GM21723 (cell line): ENCODE results near the gene TAF1L.
"Not testable (repeated sequence)": the region's sequence is repeated elsewhere in the genome, so short reads cannot be mapped to it uniquely, and the experiment has no call there.

Experiments used
- ATAC-seq: cut with Tn5 transposase; IDR thresholded peaks from one replicate; pipeline ENCODE4 v1.9.1; 2021; ENCODE audit warnings: mild to moderate bottlenecking, moderate library complexity; ENCODE audit not compliant: unreplicated experiment

TAF1L gene

GRCh38 chr9:32635362-32635761 lies at the start of gene TAF1L:
Gene TAF1L, minus strand, starts transcription at chr9:32635669. Its CDS starts 90 bp downstream, at chr9:32635579.
- ATAC-seq = no peak

- no peak for ATAC-seq
These were observed 46.3 kb upstream of the TAF1L start for GRCh38 chr9:32681751-32682150.

GRCh38 chr9:32677931-32678330 lies 42.5 kb upstream of the TAF1L start:
- ATAC-seq = no peak

GRCh38 chr9:32672469-32672868 lies 37.0 kb upstream of the TAF1L start:
- ATAC-seq = no peak

- ATAC-seq = no peak
These were observed 35.9 kb upstream of the TAF1L start for GRCh38 chr9:32671333-32671732.

- ATAC-seq = no peak
These were observed 29.6 kb upstream of the TAF1L start for GRCh38 chr9:32665101-32665500.

- ATAC-seq = no peak
These were observed 28.3 kb upstream of the TAF1L start for GRCh38 chr9:32663741-32664140.

- ATAC-seq = no peak
These were observed 12.2 kb upstream of the TAF1L start for GRCh38 chr9:32647671-32648070.

- ATAC-seq = no peak
These were observed 9.2 kb upstream of the TAF1L start for GRCh38 chr9:32644698-32645097.

GRCh38 chr9:32633151-32633550 lies 2.3 kb downstream of the TAF1L start:
- not testable (repeated sequence) for ATAC-seq

- ATAC-seq = no peak
These were observed 3.5 kb downstream of the TAF1L start for GRCh38 chr9:32631991-32632390.

GRCh38 chr9:32627394-32627954 lies 8.0 kb downstream of the TAF1L start:
- ATAC-seq = no peak

- no peak for ATAC-seq
These were observed 10.1 kb downstream of the TAF1L start for GRCh38 chr9:32625320-32625719.

GRCh38 chr9:32622948-32623347 lies 12.5 kb downstream of the TAF1L start:
- ATAC-seq = no peak

- no peak for ATAC-seq
These were observed 17.2 kb downstream of the TAF1L start for GRCh38 chr9:32618261-32618660.

GRCh38 chr9:32606811-32607210 lies 28.7 kb downstream of the TAF1L start:
- ATAC-seq = no peak

- ATAC-seq = peak; percentile 57
These were observed 31.3 kb downstream of the TAF1L start for GRCh38 chr9:32603914-32604852.

GRCh38 chr9:32599021-32599420 lies 36.4 kb downstream of the TAF1L start:
- not testable (repeated sequence) for ATAC-seq

GRCh38 chr9:32596936-32597335 lies 38.5 kb downstream of the TAF1L start:
- no peak for ATAC-seq

- no peak for ATAC-seq
These were observed 39.2 kb downstream of the TAF1L start for GRCh38 chr9:32596096-32596865.

GRCh38 chr9:32590898-32591297 lies 44.6 kb downstream of the TAF1L start:
- ATAC-seq = no peak

GRCh38 chr9:32590476-32590875 lies 45.0 kb downstream of the TAF1L start:
- no peak for ATAC-seq
